Stimulated activated naive CD4-positive, alpha-beta T cell treated with Interleukin-2 at 50 U/mL for 16 hours (primary cell): ENCODE results near the gene CLCA1.

Experiments used
- DNase-seq: peaks from one replicate; lab custom pipeline; 2025; lab: John Stamatoyannopoulos, UW

Gene CLCA1

GRCh38 chr1:86461482-86461881, 7.2 kb upstream of the CLCA1 start:
- DNase-seq = no peak

- no peak for DNase-seq
Measured at GRCh38 chr1:86464819-86465218, 3.9 kb upstream of the CLCA1 start.

- no peak for DNase-seq
Measured at GRCh38 chr1:86466109-86466844, 2.5 kb upstream of the CLCA1 start.

GRCh38 chr1:86466986-86467385, 1.7 kb upstream of the CLCA1 start:
- DNase-seq = no peak

- DNase-seq = no peak
Measured at GRCh38 chr1:86470859-86471258, 2.1 kb downstream of the CLCA1 start.

- no peak for DNase-seq
Measured at GRCh38 chr1:86471291-86471690, 2.6 kb downstream of the CLCA1 start.

- no peak for DNase-seq
Measured at GRCh38 chr1:86472152-86472551, 3.4 kb downstream of the CLCA1 start.

- DNase-seq = no peak
Measured at GRCh38 chr1:86472767-86473166, 4.0 kb downstream of the CLCA1 start.

- no peak for DNase-seq
Measured at GRCh38 chr1:86477256-86477655, 8.5 kb downstream of the CLCA1 start.

GRCh38 chr1:86477682-86478081, 9.0 kb downstream of the CLCA1 start:
- DNase-seq = no peak

GRCh38 chr1:86478416-86479156, 9.9 kb downstream of the CLCA1 start:
- no peak for DNase-seq

GRCh38 chr1:86481966-86482365, 13.2 kb downstream of the CLCA1 start:
- no peak for DNase-seq

GRCh38 chr1:86487131-86487810, 18.5 kb downstream of the CLCA1 start:
- DNase-seq = no peak

GRCh38 chr1:86487811-86488141, 19.0 kb downstream of the CLCA1 start:
- DNase-seq = no peak

- DNase-seq = no peak
Measured at GRCh38 chr1:86489242-86489878, 20.6 kb downstream of the CLCA1 start.

GRCh38 chr1:86491171-86491950, 22.6 kb downstream of the CLCA1 start:
- DNase-seq = no peak

- DNase-seq = no peak
Measured at GRCh38 chr1:86498281-86498680, 29.6 kb downstream of the CLCA1 start.

- DNase-seq = no peak
Measured at GRCh38 chr1:86499987-86500593, 31.4 kb downstream of the CLCA1 start.

GRCh38 chr1:86500714-86501113, 32.0 kb downstream of the CLCA1 start:
- DNase-seq = no peak

GRCh38 chr1:86502125-86502646, 33.5 kb downstream of the CLCA1 start:
- peak; percentile 23 for DNase-seq

GRCh38 chr1:86502721-86503405, 34.1 kb downstream of the CLCA1 start:
- no peak for DNase-seq
